Fibroblast of peridontal ligament (primary cell): ENCODE results near the gene SMCP.

ENCODE experiments used
- DNase-seq: peaks from one replicate; pipeline ENCODE4 v3.0.0-alpha.2; 2010; ENCODE audit errors: extremely low read depth

Gene SMCP

GRCh38 chr1:152878042-152878441 lies at the start of gene SMCP:
Gene SMCP (plus strand): TSS chr1:152878322. CDS start chr1:152884423, 6,101 bp downstream.
- no peak for DNase-seq

- peak; percentile 41 for DNase-seq
Observed at GRCh38 chr1:152836870-152837269, 41.3 kb upstream of the SMCP start.

- DNase-seq = no peak
Observed at GRCh38 chr1:152842556-152842955, 35.6 kb upstream of the SMCP start, which contains the start of gene LCE6A. Gene LCE6A (plus strand): TSS chr1:152842856. CDS start chr1:152843521, 665 bp downstream.

- DNase-seq = peak; percentile 16
Observed at GRCh38 chr1:152855661-152856060, 22.5 kb upstream of the SMCP start.

- no peak for DNase-seq
Observed at GRCh38 chr1:152858062-152858461, 20.1 kb upstream of the SMCP start.

GRCh38 chr1:152859696-152860095 lies 18.4 kb upstream of the SMCP start, which contains the start of gene LCE7A:
Gene LCE7A (plus strand): TSS chr1:152859996. CDS start chr1:152860698, 702 bp downstream.
- DNase-seq = no peak

- DNase-seq = no peak
Observed at GRCh38 chr1:152860129-152860528, 18.0 kb upstream of the SMCP start.

- DNase-seq = no peak
Observed at GRCh38 chr1:152861374-152861773, 16.7 kb upstream of the SMCP start.

- no peak for DNase-seq
Observed at GRCh38 chr1:152864443-152864842, 13.7 kb upstream of the SMCP start.

GRCh38 chr1:152866321-152866720 lies 11.8 kb upstream of the SMCP start:
- no peak for DNase-seq

- peak; percentile 82 for DNase-seq
Observed at GRCh38 chr1:152869808-152870419, 8.2 kb upstream of the SMCP start.

GRCh38 chr1:152870831-152871730 lies 7.0 kb upstream of the SMCP start:
- peak; percentile 67 for DNase-seq

- no peak for DNase-seq
Observed at GRCh38 chr1:152871731-152872126, 6.4 kb upstream of the SMCP start.

- peak; percentile 78 for DNase-seq
Observed at GRCh38 chr1:152873495-152873894, 4.6 kb upstream of the SMCP start.

GRCh38 chr1:152876827-152877226 lies 1.3 kb upstream of the SMCP start:
- no peak for DNase-seq

GRCh38 chr1:152879559-152880198 lies 1.6 kb downstream of the SMCP start:
- no peak for DNase-seq

- no peak for DNase-seq
Observed at GRCh38 chr1:152880316-152880715, 2.2 kb downstream of the SMCP start.

- no peak for DNase-seq
Observed at GRCh38 chr1:152880907-152881306, 2.8 kb downstream of the SMCP start.

- no peak for DNase-seq
Observed at GRCh38 chr1:152884085-152884484, 6.0 kb downstream of the SMCP start.

GRCh38 chr1:152884506-152884905 lies 6.4 kb downstream of the SMCP start:
- no peak for DNase-seq

GRCh38 chr1:152884966-152885624 lies 7.0 kb downstream of the SMCP start:
- peak; percentile 92 for DNase-seq

- peak; percentile 98 for DNase-seq
Observed at GRCh38 chr1:152886085-152886484, 8.0 kb downstream of the SMCP start.
